Coronary artery (tissue), 2 donors: Measurements from ENCODE around the gene CYTH4.

Source experiments
- DNase-seq: peaks from one replicate; pipeline ENCODE4 v3.0.0-alpha.2; 2017; ENCODE audit warnings: low spot score
- H3K27ac ChIP-seq, 2 donors: fragments of 200-600 bp; sonication (generic); one replicate each; pipeline ENCODE4 v1.5.1; 2016 to 2019
- H3K4me3 ChIP-seq: fragments of 200-600 bp; sonication (generic); 2 replicates; pipeline ENCODE4 v1.5.1; 2016; ENCODE audit warnings: mild to moderate bottlenecking, moderate library complexity
- TF ChIP-seq, protein P1 (sequence below): fragments of 200-600 bp; sonication (generic); IDR thresholded peaks from one replicate; pipeline ENCODE4 v1.5.1; 2019; ENCODE audit warnings: antibody characterized with exemption

CYTH4 gene

DNA sequence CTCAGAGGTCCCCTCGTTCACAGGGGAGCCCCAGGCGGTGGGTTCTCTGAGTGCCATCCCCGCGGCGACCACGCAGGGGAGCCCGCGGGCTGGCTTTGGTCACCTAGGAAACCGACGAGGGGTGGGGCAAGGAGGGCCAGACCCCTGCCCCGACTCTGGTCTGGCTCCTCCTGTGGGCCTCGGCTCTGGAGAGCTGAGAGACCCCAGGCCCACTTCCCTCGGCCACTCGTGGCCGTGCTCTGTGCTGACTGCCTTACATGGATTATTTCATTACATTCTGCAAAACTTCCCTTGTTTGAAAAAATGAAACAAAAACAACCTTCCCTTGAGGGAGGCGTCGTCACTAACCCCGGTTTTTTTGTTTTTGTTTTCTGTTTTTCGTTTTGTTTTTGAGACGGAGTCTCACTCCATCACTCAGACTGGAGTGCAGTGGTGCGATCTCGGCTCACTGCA lies 15.1 kb upstream of the CYTH4 start:
- DNase-seq, result no peak
- peak overlapping the region in 1 of 2 donors; percentile 48 for H3K27ac ChIP-seq

DNA sequence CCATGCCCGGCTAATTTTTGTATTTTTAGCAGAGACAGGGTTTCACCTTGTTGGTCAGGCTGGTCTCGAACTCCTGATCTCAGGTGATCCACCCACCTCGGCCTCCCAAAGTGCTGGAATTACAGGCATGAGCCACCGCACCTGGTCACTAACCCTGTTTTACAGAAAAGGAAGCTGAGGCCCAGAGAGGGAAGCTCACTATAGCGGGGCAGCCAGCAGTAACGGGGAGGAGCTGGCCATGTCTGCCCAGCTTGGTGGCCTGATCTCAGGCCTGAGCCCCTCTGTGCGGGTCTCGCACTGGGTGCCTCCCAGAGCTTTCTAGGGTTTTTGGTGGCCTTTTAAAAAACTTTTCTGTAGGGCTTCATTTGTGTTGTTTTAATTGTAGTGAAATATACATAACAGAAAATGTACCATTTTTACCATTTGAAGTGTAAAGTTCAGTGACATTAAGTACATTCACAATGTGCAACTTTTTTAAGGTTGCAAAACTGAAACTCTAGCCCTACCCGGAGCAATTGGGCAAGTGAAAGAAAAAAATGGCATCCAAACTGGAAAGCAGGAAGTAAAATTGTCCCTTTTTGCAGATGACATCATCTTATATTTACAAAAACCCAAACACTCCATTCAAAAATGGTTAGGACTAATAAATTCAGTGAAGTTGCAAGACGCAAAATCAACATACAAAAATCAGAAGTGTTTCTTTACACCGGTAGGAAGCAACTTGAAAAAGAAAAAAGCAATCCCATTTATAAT lies 14.5 kb upstream of the CYTH4 start:
- DNase-seq, result no peak
- no peak overlapping the region for H3K4me3 ChIP-seq
- peak overlapping the region in 1 of 2 donors; percentile 48 for H3K27ac ChIP-seq
- TF ChIP-seq, protein P1, sequence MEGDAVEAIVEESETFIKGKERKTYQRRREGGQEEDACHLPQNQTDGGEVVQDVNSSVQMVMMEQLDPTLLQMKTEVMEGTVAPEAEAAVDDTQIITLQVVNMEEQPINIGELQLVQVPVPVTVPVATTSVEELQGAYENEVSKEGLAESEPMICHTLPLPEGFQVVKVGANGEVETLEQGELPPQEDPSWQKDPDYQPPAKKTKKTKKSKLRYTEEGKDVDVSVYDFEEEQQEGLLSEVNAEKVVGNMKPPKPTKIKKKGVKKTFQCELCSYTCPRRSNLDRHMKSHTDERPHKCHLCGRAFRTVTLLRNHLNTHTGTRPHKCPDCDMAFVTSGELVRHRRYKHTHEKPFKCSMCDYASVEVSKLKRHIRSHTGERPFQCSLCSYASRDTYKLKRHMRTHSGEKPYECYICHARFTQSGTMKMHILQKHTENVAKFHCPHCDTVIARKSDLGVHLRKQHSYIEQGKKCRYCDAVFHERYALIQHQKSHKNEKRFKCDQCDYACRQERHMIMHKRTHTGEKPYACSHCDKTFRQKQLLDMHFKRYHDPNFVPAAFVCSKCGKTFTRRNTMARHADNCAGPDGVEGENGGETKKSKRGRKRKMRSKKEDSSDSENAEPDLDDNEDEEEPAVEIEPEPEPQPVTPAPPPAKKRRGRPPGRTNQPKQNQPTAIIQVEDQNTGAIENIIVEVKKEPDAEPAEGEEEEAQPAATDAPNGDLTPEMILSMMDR, result no peak

More for the DNA sequence above, 15.1 kb upstream of the CYTH4 start:
- H3K4me3 ChIP-seq, result peak overlapping the region; percentile 56
- TF ChIP-seq, protein P1, result peak; percentile 28

DNA sequence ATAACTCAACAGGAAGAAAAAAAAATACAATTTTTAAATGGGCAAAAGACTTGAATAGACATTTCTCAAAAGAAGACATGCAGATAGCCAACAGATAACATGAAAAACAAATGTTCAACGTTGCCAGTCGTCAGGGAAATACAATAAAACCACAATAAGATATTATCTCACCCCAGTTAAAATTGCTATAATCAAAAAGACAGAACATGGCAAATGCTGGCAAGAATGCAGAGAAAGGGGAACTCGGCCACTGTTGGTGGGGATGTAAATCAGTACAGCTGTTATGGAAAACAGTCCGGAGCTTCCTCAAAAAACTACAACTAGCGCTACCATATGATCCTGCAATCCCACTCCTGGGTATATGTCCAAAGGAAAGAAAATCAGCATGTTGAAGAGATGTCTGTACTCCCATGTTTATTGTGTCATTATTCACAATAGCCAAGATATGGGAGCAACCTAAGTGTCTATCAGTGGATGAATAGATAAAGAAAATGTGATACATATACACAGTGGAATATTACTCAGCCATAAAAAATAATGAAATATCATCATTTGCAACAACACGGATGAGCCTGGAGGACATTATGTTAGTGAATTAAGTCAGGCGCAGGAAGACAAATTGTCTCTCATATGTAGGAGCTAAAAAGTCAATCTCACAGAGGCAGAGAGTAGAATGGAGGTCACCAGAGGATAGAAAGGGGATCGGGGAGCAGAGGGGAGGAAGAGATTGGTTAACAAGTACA lies 12.2 kb upstream of the CYTH4 start:
- DNase-seq, result no peak
- H3K4me3 ChIP-seq, result no peak overlapping the region
- peak overlapping the region in 1 of 2 donors; percentile 2 for H3K27ac ChIP-seq
- TF ChIP-seq, protein P1, result no peak

DNA sequence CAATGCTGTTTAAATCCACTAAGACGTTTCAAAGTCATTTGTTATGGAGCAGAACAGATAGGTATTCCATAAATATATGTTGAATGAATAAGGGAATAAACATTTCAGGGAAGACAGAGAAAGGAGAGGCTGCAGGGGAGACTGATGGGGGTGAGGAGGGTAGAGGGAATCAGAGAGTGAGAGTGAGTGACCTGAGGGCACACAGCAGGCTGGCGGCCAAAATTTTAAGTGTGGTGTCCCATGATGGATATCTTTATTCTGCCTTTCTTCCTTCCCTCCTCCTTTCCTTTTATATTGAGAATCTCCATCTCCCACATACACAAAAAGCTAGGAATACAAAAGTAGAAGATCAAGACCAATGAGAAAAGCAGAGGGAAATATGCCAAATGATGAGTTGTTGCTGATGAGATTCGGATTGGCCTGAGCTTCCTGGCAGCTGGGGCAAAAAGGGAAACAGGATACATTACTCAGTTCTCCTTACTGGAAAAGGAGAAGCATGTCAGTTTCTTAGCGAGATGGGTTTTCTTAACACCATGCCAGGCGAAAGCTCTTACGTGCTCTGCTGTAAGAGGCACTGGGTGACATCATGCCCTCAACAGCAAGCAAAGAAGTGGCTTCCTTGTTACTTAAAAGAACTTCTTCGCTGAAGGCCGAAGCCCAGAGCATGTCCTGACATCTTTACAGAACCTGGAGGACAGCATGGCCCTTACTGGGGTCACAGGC lies 11.2 kb upstream of the CYTH4 start:
- TF ChIP-seq, protein P1, result no peak
- Histone ChIP-seq H3K27ac (peak overlapping the region in 1 of 2 donors; percentile 54), H3K4me3 (no peak overlapping the region)
- no peak for DNase-seq

DNA sequence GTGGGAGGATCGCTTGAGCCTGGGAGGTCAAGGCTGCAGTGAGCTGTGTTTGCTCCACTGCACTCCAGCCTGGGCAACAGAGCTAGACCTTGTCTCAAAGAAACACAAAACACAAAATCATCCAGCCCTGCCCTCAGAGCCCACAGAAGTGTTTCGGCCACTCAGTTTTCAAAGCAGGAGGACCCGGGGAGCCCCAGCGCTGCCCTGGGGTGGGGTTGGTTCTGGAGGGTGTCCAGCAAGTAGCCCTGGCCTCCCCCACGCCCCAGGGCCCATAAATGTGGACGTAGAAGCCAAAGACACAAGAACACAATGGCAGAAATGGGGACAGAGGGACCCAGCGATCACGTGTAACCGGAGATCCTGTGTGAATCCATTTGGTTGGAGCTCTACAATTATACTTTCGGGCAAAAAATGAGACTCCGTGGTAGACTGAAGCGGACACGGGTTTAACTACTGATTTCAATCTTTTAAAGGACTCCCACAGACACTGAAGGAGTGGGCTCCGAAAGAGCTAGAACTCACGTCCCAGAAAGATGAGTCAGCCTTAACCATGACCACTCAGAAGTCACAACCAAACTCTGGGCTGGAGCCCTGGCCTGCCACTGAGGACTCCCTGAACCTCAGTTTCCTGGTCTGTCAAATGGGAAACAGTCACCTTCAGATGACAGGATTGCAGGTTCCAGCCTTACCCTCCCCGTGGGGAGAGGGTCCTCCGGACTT lies 9.0 kb upstream of the CYTH4 start:
- Histone ChIP-seq H3K27ac (peak overlapping the region in 1 of 2 donors; percentile 68), H3K4me3 (no peak overlapping the region)
- no peak for DNase-seq
- TF ChIP-seq, protein P1, result no peak

DNA sequence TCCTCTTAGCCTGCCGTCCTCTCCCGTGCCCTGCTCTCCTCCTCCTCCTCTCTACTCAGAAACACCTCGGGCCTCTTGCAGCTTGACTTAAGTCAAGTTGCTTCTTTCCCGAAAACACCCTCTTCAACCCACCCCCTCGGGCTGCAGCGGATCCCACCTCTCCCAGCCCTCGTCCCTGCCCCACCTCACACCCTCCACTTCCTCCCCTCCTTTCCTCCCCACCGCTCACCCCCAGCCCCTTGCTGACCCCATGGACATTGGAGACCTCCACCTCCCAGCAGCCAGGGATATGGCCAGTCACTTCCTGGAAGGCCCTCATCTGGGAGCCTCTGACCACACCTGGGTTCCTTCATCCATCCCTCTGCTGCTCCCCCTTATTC lies 8.5 kb upstream of the CYTH4 start:
- TF ChIP-seq, protein P1, result no peak
- no peak for DNase-seq
- Histone ChIP-seq H3K4me3 (no peak overlapping the region), H3K27ac (peak overlapping the region in 1 of 2 donors; percentile 68)
